Gastroesophageal sphincter (tissue), 3 donors: ENCODE results near the gene GIMAP8.

Experiments
- EP300 ChIP-seq: sonication (generic); formaldehyde crosslinking; IDR thresholded peaks from one replicate; pipeline ENCODE4 v1.6.1; 2017; ENCODE audit warnings: antibody characterized with exemption, mild to moderate bottlenecking
- POLR2AphosphoS5 ChIP-seq: sonication (generic); formaldehyde crosslinking; IDR thresholded peaks from one replicate; pipeline ENCODE4 v1.6.1; 2017; ENCODE audit warnings: antibody characterized with exemption
- TF ChIP-seq, protein P1 (sequence below), 4 experiments: fragments of 200-600 bp in 2 of 4; fragments of 450-650 bp in 2 of 4; sonication (generic) in 1 of 4; IDR thresholded peaks; one replicate each; pipeline ENCODE4 v1.5.1; 2017 to 2019; ENCODE audit warnings: antibody characterized with exemption in 4 of 4, mild to moderate bottlenecking in 2 of 4, moderate library complexity in 2 of 4

GRCh38 chr7:150405584-150406311, 44.7 kb upstream of the GIMAP8 start:
- TF ChIP-seq EP300 (no peak), POLR2AphosphoS5 (no peak)
- TF ChIP-seq, protein P1, sequence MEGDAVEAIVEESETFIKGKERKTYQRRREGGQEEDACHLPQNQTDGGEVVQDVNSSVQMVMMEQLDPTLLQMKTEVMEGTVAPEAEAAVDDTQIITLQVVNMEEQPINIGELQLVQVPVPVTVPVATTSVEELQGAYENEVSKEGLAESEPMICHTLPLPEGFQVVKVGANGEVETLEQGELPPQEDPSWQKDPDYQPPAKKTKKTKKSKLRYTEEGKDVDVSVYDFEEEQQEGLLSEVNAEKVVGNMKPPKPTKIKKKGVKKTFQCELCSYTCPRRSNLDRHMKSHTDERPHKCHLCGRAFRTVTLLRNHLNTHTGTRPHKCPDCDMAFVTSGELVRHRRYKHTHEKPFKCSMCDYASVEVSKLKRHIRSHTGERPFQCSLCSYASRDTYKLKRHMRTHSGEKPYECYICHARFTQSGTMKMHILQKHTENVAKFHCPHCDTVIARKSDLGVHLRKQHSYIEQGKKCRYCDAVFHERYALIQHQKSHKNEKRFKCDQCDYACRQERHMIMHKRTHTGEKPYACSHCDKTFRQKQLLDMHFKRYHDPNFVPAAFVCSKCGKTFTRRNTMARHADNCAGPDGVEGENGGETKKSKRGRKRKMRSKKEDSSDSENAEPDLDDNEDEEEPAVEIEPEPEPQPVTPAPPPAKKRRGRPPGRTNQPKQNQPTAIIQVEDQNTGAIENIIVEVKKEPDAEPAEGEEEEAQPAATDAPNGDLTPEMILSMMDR (IDR thresholded peaks at IDR 0.05): no peak
